Fibroblast of pulmonary artery (primary cell): ENCODE data around the gene MIA2.

Source experiments
- DNase-seq: peaks from one replicate; pipeline ENCODE4 v3.0.0-alpha.2; 2010; ENCODE audit warnings: low read depth
- H3K4me3 ChIP-seq: replicated peaks from 2 replicates; pipeline ENCODE4 v1.5.1; 2011; ENCODE audit warnings: low read depth, mild to moderate bottlenecking, control low read depth, low read length, moderate library complexity
- TF ChIP-seq, protein P1 (sequence below): IDR thresholded peaks from 2 replicates; pipeline ENCODE4 v1.5.1; 2011; ENCODE audit warnings: mild to moderate bottlenecking, control low read depth, low read length, inconsistent platforms; ENCODE audit errors: missing control alignments

Gene MIA2

DNA sequence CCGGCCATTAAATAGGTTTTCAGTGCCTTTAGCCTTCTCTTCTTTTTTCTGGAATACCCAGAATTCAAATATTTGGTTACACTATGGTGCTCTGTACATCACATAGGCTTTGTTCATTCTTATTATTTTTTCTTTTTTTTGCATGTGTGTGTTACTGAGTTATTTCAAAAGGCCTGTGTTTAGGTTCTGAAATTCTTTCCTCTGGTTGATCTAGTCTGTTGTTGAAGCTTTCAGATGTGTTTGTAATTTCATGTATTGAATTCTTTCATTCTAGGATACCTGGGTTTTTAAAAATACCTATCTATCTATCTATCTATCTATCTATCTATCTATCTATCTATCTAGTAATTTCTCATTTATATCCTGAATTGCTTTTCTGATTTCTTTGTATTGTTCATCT is 131.6 kb downstream of the MIA2 start:
- no peak overlapping the region for H3K4me3 ChIP-seq
- TF ChIP-seq, protein P1, sequence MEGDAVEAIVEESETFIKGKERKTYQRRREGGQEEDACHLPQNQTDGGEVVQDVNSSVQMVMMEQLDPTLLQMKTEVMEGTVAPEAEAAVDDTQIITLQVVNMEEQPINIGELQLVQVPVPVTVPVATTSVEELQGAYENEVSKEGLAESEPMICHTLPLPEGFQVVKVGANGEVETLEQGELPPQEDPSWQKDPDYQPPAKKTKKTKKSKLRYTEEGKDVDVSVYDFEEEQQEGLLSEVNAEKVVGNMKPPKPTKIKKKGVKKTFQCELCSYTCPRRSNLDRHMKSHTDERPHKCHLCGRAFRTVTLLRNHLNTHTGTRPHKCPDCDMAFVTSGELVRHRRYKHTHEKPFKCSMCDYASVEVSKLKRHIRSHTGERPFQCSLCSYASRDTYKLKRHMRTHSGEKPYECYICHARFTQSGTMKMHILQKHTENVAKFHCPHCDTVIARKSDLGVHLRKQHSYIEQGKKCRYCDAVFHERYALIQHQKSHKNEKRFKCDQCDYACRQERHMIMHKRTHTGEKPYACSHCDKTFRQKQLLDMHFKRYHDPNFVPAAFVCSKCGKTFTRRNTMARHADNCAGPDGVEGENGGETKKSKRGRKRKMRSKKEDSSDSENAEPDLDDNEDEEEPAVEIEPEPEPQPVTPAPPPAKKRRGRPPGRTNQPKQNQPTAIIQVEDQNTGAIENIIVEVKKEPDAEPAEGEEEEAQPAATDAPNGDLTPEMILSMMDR: no peak
- no peak for DNase-seq

DNA sequence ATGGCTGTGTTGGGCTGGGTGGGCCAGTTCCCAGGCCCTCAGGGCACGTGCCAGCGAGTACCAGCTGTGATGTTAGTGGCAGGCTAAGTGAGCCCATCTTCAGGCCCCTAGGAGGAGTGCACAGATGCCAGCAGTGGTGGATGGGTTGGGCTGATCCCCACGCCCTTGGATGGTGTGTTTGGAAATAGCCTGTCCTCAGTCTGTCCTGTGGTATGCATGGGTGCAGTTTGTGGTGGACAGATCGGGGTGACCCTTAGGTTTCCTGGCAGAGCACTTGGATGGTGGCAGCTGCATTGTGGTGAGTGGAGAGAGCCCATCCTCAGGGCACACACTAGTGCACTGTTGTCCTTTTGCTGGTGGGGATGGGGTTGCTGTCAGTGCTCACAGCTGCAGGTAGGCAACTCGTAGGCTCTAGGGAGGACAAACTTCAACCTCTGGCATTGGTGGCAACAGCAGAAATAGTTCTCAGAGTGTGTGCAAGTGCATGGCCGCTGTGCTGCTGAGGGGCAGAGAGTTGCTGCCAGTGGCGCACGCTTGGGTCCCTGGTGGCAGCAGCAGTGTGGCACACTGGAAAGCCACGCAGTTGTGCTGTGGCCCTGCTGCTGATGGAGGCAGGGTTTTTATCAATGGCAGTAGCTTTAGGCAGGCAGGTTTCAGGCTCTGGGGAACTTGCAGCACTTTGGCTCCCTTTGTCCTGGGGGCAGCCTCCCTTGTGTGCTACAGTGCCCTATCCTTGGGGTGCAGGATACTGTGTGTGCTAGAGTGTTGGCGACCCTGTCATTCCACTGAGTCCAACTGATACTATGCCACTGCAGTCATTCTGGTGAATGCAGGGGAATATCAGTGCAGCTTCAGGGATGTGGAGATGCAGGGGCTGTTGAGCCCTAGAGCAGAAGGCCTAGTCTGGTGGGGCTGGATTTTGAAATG is 133.0 kb downstream of the MIA2 start:
- no peak overlapping the region for H3K4me3 ChIP-seq
- no peak for DNase-seq
- TF ChIP-seq, protein P1: no peak

DNA sequence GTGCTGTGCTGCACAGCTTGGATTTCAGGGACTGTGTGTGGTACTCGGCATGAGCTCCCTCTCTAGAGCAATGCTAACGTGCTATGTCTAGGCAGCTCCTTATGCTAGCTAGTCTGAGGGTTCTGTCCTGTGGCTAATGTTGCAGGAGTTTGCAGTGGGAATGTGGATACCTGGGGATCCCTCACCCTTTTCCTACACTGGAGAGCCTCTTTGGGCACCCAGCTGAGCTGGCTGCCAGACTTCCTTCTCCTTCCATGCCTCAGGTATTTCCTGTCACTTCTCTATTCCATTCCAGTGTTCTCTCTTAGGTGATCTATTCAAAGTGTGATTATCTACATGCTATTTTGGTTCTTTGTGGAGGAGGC is 133.7 kb downstream of the MIA2 start:
- no peak overlapping the region for H3K4me3 ChIP-seq
- TF ChIP-seq, protein P1: no peak
- no peak for DNase-seq

DNA sequence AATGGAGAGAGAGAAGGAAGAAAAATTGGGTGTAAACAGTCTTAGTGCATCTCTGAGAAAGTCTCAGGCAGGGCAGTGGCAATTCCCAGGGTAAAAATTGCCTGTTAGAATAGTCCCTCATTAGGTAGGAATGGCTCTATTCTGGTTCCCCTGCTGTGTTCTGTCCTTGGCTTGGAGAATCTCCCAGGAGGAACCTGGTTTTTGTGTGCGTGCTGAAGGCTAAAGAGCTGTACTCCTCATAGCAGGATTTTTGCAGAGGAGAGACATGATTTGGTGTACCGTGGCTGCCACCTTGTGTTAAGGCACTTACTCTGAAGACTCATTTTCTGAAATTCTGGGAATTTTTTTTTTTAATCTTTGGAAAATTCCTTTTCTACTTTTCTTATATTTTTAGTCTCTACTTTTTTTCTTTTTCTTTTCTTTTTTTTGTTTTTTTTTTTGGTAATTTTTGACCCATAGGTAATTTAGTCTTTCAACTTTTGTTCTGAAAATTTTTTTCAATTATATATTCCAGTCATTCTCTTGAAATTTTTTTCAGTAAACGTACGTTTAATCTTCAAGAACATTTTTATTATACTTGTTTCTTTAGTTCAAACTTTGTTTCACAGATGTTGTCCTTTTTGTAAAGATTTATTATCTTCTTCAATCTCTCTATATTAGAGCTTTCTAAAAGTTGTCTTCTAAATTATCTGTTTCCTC is 134.7 kb downstream of the MIA2 start:
- TF ChIP-seq, protein P1: peak; percentile 65
- peak; percentile 86 for DNase-seq
- no peak overlapping the region for H3K4me3 ChIP-seq

DNA sequence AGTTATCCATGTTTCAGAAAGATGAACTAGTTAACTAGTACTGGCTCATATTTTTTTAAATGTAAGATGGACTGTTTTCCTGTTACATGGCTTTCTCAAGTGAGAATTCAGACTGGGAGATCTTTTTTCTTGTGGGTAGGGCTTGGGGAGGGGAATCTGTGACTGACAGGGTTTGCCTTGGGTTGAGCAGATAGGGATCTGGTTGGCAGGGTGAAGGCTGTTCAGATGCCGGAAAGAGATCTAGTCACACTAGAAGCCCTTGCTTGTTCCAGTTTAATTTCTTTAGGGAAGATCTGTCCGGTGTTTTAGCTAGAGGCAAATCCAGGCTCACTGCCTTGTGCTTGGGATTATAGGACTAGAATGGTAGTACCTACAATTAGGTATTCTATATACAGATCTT is 135.3 kb downstream of the MIA2 start:
- H3K4me3 ChIP-seq: no peak overlapping the region
- DNase-seq: no peak
- TF ChIP-seq, protein P1: no peak

DNA sequence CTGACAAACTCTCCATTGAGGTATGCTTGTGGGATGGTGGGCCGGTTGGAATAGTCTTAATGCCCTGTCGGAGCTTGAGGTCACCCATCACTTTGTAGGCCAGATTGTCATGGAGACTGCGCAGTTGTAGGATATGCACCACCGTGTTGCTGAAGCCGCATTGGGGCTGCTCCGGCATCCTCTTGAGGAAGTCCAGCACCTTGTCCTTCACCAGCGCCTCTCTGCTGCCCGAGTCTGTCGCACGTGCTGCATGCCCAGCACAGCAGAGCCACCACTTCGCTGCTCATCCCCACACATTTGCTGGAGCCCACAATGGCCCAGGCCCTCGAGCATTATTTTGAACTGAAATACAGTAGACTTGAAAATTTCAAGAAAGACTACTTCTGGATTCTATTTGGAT is 136.7 kb downstream of the MIA2 start:
- DNase-seq: no peak
- TF ChIP-seq, protein P1: no peak
- no peak overlapping the region for H3K4me3 ChIP-seq
